Measurements from ENCODE around the gene CPNE7. TPM values are rescaled to one million over a fixed set of nuclear protein-coding genes. Genes with fewer than 3 reads are reported as not detected.
A peak's percentile ranks its signal among the peaks of the same experiment; 100 is the strongest.
"Not testable (repeated sequence)": the region's sequence is repeated elsewhere in the genome, so short reads cannot be mapped to it uniquely, and the experiment has no call there.

CPNE7 gene
- total and polyA plus RNA-seq, 5 donors = not detected

DNA sequence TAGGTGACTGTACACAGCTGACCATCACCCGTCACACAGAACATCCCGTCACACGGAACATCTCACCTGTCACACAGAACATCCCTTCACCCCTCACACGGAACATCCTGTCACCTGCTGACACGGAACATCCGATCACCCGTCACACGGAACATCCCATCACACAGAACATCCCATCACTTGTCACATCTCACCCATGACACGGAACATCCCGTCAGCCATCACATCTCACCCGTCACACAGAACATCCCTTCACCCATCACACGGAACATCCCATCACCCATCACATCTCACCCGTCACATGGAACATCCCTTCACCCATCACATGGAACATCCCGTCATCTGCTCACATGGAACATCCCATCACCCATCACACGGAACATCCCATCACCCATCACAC lies 3.8 kb downstream of the CPNE7 start:
- intact Hi-C loops (cut with DNase I) = no loop called here

DNA sequence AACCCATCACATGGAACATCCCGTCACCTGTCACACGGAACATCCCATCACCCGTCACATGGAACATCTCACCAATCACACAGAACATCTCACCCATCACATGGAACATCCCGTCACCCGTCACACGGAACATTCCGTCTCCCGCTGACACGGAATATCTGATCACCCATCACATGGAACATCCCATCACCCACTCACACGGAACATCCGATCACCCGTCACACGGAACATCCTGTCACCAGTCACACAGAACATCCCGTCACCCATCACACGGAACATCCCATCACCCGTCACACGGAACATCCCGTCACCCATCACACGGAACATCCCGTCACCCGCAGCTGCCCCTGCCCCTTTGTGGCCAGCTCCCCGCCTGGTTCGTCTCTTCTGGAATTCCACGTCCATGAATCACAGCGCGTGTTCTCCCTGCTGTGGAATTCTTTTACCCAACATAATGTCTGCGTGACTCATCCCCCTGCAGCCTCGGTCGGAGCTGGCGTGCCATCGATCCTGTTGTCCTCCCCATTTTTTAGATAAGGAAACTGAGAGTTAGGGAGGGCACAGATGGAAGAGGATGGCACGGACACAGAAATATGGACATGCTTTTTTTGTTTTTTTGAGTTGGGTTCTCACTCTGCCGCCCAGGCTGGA lies 5.6 kb downstream of the CPNE7 start:
- intact Hi-C loops (cut with DNase I) = no loop called here

More for the DNA sequence above, 3.8 kb downstream of the CPNE7 start:
- DNase-seq = no peak
- ATAC-seq = no peak
- H3K27me3 ChIP-seq (ENCODE audit: control insufficient read depth, insufficient read depth) = no peaks in the 10 kb centered on the region
- WGBS = 90% methylated on average over 15 of the region's 15 CpGs
- H3K9me3 ChIP-seq (ENCODE audit: control insufficient read depth, low read length) = no peaks in the 10 kb centered on the region
- H3K27ac ChIP-seq (ENCODE audit: low read length) = no peak overlapping the region
- H3K4me3 ChIP-seq (ENCODE audit: low read length) = no peak overlapping the region
- no peaks in the 10 kb centered on the region for H3K4me1 ChIP-seq (ENCODE audit: control insufficient read depth, insufficient read depth, low read length)

DNA sequence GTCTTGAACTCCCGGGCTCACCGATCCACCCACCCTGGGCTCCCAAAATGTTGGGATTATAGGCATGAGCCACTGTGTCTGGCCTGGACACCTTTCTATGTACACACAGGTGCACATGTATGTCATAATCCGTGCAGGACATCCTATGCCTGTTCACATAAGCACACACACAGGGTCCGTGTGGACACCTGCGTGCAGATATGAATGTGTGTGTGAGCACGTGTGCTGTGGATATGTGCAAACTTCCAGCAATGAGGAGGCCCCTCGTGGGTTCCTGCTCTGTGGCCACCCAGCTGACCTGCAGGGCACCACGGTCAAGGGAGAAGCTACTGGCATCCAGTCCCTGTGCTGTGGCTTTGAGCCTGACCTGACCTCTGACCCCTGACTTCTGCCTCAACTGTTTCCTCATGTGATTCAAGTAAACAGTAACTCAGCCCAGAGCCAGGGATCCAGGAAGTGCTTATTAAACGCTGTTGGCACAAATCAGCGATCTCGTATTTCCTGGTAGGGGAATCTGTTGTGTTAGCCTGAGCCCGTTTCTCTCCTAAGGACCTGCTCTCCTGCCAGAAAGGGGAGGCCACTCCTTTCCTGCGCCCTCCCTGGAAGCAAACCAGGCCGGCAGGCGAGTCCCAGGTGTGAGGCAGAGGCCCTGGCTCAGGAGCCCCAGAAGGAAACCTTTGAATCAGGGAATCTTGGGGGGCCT lies 6.5 kb downstream of the CPNE7 start:
- peak; percentile 9 to 38 for ATAC-seq

More for the DNA sequence above, 5.6 kb downstream of the CPNE7 start:
- H3K4me1 ChIP-seq (ENCODE audit: control insufficient read depth, insufficient read depth, low read length) = no peaks in the 10 kb centered on the region
- H3K27me3 ChIP-seq (ENCODE audit: control insufficient read depth, insufficient read depth) = no peaks in the 10 kb centered on the region
- ATAC-seq = no peak
- 85% methylated on average over 33 of the region's 33 CpGs for WGBS
- H3K27ac ChIP-seq (ENCODE audit: low read length) = no peak overlapping the region
- H3K4me3 ChIP-seq (ENCODE audit: low read length) = no peak overlapping the region
- no peaks in the 10 kb centered on the region for H3K9me3 ChIP-seq (ENCODE audit: control insufficient read depth, low read length)
- DNase-seq = no peak

DNA sequence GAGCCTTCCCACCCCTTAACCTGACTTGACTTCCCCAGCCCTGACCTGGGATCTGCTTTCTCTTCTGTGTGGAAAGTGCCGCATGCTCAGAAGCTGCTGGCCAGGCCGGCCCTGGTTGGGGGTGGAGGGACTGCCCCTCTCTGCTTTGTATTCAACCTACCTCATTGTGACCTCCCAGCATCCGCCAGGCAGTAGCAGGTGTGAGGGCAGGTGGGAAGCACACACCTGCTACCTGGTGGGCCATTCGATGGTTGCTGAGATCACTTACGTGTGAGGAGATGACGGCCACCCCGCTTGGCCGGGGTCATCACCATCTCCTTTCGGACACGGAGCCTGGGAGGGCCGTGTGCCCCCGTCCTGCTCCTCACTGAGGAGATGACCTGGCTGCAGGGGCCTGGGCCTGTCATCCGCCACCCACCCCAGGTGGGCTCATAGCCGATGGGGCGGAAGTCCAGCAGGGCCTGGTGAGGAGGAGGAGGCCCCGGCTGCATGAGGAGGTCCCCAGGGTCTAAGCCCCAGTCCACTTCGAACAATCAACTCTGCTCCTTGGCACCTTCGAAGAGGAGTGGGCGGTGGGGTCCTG lies 7.1 kb downstream of the CPNE7 start:
- intact Hi-C loops (cut with DNase I) = no loop called here
- WGBS = 90% methylated on average over 19 of the region's 19 CpGs
- Histone ChIP-seq H3K4me3 (ENCODE audit: low read length) (no peak overlapping the region), H3K27ac (ENCODE audit: low read length) (no peak overlapping the region), H3K27me3 (ENCODE audit: control insufficient read depth, insufficient read depth) (no peaks in the 10 kb centered on the region), H3K4me1 (ENCODE audit: control insufficient read depth, insufficient read depth, low read length) (no peaks in the 10 kb centered on the region), H3K9me3 (ENCODE audit: control insufficient read depth, low read length) (no peaks in the 10 kb centered on the region)
- DNase-seq (no peak), ATAC-seq (no peak)

More for the DNA sequence above, 6.5 kb downstream of the CPNE7 start:
- H3K4me3 ChIP-seq (ENCODE audit: low read length) = no peak overlapping the region
- H3K27me3 ChIP-seq (ENCODE audit: control insufficient read depth, insufficient read depth) = no peaks in the 10 kb centered on the region
- no peaks in the 10 kb centered on the region for H3K4me1 ChIP-seq (ENCODE audit: control insufficient read depth, insufficient read depth, low read length)
- intact Hi-C loops (cut with DNase I) = no loop called here
- H3K27ac ChIP-seq (ENCODE audit: low read length) = no peak overlapping the region
- no peak for DNase-seq
- no peaks in the 10 kb centered on the region for H3K9me3 ChIP-seq (ENCODE audit: control insufficient read depth, low read length)
- 60% methylated on average over 15 of the region's 15 CpGs for WGBS

DNA sequence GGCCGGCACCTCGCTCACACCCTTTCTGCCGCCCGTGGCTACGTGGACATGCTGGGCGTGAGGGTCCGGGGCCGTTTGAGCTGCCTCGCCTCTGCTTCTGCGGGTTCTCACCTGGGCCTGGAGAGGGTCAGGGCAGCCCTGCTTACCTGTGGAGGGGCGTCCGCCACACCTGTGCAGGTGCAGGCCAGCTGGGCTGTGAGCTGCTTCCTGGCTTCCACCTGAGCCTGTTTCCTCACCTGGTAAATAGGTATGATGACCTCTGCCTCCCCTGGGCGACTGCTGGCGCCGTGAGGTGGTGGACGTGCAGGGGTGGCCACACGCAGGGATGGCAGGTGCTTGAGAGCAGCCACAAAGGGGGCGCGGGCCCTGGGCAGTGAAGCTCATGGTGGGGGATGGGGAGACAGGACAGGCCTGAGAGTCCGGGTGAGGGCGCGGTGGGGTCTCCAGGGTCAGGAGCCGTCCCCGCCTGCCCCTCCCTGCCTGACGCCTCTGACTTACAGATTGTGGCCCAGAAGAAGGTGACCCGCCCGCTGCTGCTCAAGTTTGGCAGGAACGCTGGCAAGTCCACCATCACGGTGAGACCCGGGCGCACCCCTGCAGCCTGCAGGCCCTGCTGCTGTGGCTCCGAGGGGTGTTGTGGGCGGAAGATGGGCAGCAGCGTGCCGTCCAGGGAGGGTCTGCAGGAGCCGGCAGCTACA lies 7.8 kb downstream of the CPNE7 start:
- intact Hi-C loops (cut with DNase I) = no loop called here
- no peak for DNase-seq
- WGBS = 87% methylated on average over 36 of the region's 36 CpGs
- Histone ChIP-seq H3K27ac (ENCODE audit: low read length) (no peak overlapping the region), H3K4me1 (ENCODE audit: control insufficient read depth, insufficient read depth, low read length) (no peaks in the 10 kb centered on the region), H3K27me3 (ENCODE audit: control insufficient read depth, insufficient read depth) (no peaks in the 10 kb centered on the region), H3K9me3 (ENCODE audit: control insufficient read depth, low read length) (no peaks in the 10 kb centered on the region), H3K4me3 (ENCODE audit: low read length) (no peak overlapping the region)
- peak; percentile 12 to 14 for ATAC-seq

DNA sequence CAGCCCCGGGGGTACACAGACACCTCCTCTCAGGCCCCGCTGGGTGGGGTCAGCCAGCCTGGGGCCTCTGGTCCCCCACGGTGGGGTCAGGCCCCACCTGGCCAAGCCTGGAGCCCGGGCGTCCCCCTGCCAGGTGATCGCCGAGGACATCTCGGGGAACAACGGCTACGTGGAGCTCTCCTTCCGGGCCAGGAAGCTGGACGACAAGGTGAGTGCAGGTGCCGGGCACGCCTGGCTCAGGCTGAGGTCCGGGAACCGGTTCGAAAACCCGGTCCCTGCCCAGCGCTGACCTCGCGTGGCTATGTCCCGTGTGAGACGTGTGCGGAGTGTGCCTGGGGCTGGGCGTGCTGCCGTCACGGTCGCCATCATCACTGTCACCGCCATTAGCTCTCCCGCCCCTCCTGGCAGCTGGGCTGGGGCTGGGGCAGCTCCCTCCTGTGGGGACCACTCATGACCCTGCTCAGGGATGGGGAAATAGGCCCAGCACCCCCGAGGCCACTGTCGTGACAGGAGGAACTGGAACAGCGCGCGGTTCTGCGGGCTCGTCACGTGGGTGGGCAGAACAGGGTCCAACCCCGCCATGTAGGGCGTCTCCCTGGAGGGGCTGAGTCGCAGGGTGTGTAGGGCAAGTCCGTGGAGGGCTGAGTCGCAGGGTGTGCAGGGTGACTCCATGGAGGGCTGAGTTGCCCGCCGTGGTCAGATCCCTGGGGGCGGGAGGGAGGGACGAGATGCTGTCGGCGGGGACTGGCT lies 8.5 kb downstream of the CPNE7 start:
- Histone ChIP-seq H3K9me3 (ENCODE audit: control insufficient read depth, low read length) (no peaks in the 10 kb centered on the region), H3K4me1 (ENCODE audit: control insufficient read depth, insufficient read depth, low read length) (no peaks in the 10 kb centered on the region), H3K27ac (ENCODE audit: low read length) (no peak overlapping the region), H3K4me3 (ENCODE audit: low read length) (no peak overlapping the region), H3K27me3 (ENCODE audit: control insufficient read depth, insufficient read depth) (no peaks in the 10 kb centered on the region)
- DNase-seq = no peak
- 90% methylated on average over 49 of the region's 49 CpGs for WGBS
- ATAC-seq = no peak
- intact Hi-C loops (cut with DNase I) = no loop called here

DNA sequence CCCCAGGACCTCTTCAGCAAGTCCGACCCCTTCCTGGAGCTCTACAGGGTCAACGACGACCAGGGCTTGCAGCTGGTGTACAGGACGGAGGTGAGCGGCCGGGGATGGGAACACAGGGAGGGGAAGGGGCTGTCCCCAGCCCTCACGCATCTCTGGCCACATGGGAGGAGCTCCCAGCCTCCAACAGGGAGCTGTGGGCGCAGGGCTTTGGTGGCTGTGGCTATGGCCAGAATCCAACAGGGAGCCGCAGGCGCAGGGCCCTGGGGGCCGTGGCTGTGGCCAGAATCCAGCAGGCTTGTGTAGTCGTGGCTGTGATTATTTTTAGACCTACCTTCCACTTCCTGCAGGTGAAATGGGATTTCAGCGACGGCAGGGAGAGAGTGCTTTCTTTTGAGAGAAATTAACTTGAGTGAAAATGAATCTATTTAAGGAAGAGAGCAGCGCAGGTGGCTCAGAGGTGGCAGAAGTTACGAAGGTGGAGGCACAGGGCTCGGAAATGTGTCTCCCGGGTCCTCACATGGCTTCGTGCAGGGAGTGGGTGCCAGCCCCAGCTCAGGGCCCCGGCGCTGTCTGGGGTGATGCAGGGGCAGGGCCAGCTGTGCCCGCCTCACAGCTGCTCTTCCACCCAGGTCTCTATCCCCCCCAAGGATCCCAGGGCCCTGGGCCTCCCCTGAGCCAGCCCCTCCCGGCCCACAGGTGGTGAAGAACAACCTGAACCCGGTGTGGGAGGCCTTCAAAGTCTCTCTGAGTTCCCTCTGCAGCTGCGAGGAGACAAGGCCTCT lies 9.4 kb downstream of the CPNE7 start:
- ATAC-seq = no peak
- intact Hi-C loops (cut with DNase I) = no loop called here
- H3K27ac ChIP-seq (ENCODE audit: low read length) = no peak overlapping the region
- H3K27me3 ChIP-seq (ENCODE audit: control insufficient read depth, insufficient read depth) = no peaks in the 10 kb centered on the region
- 66% methylated on average over 25 of the region's 25 CpGs for WGBS
- no peak overlapping the region for H3K4me3 ChIP-seq (ENCODE audit: low read length)
- no peaks in the 10 kb centered on the region for H3K9me3 ChIP-seq (ENCODE audit: control insufficient read depth, low read length)
- H3K4me1 ChIP-seq (ENCODE audit: control insufficient read depth, insufficient read depth, low read length) = no peaks in the 10 kb centered on the region
- no peak for DNase-seq

DNA sequence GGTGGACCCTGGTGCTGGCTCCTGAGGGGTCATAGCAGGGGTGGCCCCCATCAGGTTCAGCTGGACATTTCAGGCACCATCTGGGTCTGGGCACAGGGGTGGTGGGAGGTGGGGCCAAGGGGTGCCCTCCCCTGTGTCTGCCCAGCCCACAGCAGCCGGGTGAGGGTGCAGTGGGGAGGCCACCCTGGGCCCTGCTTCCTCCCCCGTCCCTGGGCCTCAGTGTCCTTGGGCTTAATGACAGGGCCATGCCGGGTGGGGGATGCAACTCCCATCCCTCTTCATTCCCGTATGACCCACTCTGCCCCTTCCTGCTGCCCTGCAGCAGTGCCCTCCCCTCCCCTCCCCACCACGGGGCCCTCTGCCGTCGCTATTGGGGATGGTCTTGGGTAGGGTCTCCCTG lies 10.7 kb downstream of the CPNE7 start:
- Histone ChIP-seq H3K4me1 (ENCODE audit: control insufficient read depth, insufficient read depth, low read length) (no peaks in the 10 kb centered on the region), H3K27ac (ENCODE audit: low read length) (no peak overlapping the region), H3K27me3 (ENCODE audit: control insufficient read depth, insufficient read depth) (no peaks in the 10 kb centered on the region), H3K9me3 (ENCODE audit: control insufficient read depth, low read length) (no peaks in the 10 kb centered on the region), H3K4me3 (ENCODE audit: low read length) (no peak overlapping the region)
- WGBS = 82% methylated on average over 7 of the region's 7 CpGs
- ATAC-seq = no peak
- intact Hi-C loops (cut with DNase I) = no loop called here
- no peak for DNase-seq

DNA sequence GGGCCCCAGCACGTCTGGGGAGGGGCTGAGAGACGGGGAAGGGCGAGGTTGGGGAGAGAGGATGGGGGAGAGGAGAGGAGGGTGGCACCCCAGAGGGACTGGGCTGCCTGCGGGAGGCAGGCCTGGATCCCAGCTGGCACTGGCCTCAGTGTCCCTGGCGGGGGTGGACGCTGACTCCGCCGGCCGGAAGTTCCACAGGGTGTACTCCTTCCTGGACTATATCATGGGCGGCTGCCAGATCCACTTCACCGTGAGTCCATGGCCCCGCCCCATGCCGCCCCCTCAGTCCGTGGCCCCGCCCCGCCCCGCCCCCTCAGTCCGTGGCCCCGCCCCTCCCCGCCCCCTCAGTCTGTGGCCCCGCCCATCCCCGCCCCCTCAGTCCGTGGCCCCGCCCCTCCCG lies 11.3 kb downstream of the CPNE7 start:
- WGBS = 66% methylated on average over 23 of the region's 25 CpGs
- Histone ChIP-seq H3K4me3 (ENCODE audit: low read length) (no peak overlapping the region), H3K27me3 (ENCODE audit: control insufficient read depth, insufficient read depth) (no peaks in the 10 kb centered on the region), H3K9me3 (ENCODE audit: control insufficient read depth, low read length) (no peaks in the 10 kb centered on the region), H3K27ac (ENCODE audit: low read length) (no peak overlapping the region), H3K4me1 (ENCODE audit: control insufficient read depth, insufficient read depth, low read length) (no peaks in the 10 kb centered on the region)
- intact Hi-C loops (cut with DNase I) = no loop called here
- ATAC-seq (peak in 1 of 2 donors; percentile 16), DNase-seq (peak in 1 of 3 donors; percentile 54)

DNA sequence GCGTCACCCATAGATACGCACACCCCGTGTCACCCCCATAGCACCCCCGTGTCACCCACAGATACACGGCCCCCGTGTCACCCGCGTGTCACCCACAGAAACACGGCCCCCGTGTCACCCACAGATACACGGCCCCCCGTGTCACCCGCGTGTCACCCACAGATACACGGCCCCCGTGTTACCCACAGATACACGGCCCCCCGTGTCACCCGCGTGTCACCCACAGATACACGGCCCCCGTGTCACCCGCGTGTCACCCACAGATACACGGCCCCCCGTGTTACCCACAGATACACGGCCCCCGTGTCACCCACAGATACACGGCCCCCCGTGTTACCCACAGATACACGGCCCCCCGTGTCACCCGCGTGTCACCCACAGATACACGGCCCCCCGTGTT lies 12.1 kb downstream of the CPNE7 start:
- H3K27me3 ChIP-seq (ENCODE audit: control insufficient read depth, insufficient read depth); H3K4me3 ChIP-seq (ENCODE audit: low read length); intact Hi-C loops (cut with DNase I); DNase-seq; H3K4me1 ChIP-seq (ENCODE audit: control insufficient read depth, insufficient read depth, low read length); ATAC-seq; H3K9me3 ChIP-seq (ENCODE audit: control insufficient read depth, low read length); H3K27ac ChIP-seq (ENCODE audit: low read length): not testable (repeated sequence)
- WGBS = 98% methylated on average over 20 of the region's 36 CpGs
